HEK293T (cell line): ENCODE data around the gene GABRP.
"Not testable (repeated sequence)": the region's sequence is repeated elsewhere in the genome, so short reads cannot be mapped to it uniquely, and the experiment has no call there.

ENCODE experiments used
- CTCF ChIA-PET: fragments of 350-600 bp; formaldehyde crosslinking; extraction: SDS; loops from one replicate; lab custom pipeline; 2021; ENCODE audit warnings: antibody characterized with exemption, inconsistent platforms; lab: Yijun Ruan, JAX
- POLR2A ChIA-PET: fragments of 350-600 bp; formaldehyde crosslinking; extraction: SDS; loops from one replicate; lab custom pipeline; 2020; ENCODE audit warnings: antibody characterized with exemption, inconsistent platforms; lab: Yijun Ruan, JAX
- DNase-seq: peaks from one replicate; pipeline ENCODE4 v3.0.0; 2012; ENCODE audit warnings: mixed read lengths; ENCODE audit errors: extremely low spot score
- ARNT ChIP-seq: fragments of 450-650 bp; IDR thresholded peaks from 2 replicates; pipeline ENCODE4 v1.6.1; 2017; ENCODE audit warnings: mild to moderate bottlenecking
- BHLHE40 ChIP-seq: fragments of 450-650 bp; IDR thresholded peaks from 2 replicates; pipeline ENCODE4 v1.6.1; 2016; ENCODE audit warnings: mild to moderate bottlenecking, moderate library complexity, borderline replicate concordance
- CTBP1 ChIP-seq: fragments of 450-650 bp; IDR thresholded peaks from 2 replicates; pipeline ENCODE4 v1.6.1; 2016; ENCODE audit warnings: borderline replicate concordance
- ELF4 ChIP-seq: fragments of 450-650 bp; IDR thresholded peaks from 2 replicates; pipeline ENCODE4 v1.6.1; 2017; ENCODE audit warnings: antibody characterized with exemption
- FOXA1 ChIP-seq: fragments of 450-650 bp; IDR thresholded peaks from 2 replicates; pipeline ENCODE4 v1.6.1; 2016; ENCODE audit warnings: mild to moderate bottlenecking
- FOXK2 ChIP-seq: fragments of 450-650 bp; IDR thresholded peaks from 2 replicates; pipeline ENCODE4 v1.6.1; 2016; ENCODE audit warnings: mild to moderate bottlenecking
- FOXM1 ChIP-seq: fragments of 450-650 bp; IDR thresholded peaks from 2 replicates; pipeline ENCODE4 v1.6.1; 2017; ENCODE audit warnings: mild to moderate bottlenecking, borderline replicate concordance
- HDGF ChIP-seq: fragments of 450-650 bp; IDR thresholded peaks from 2 replicates; pipeline ENCODE4 v1.6.1; 2017; ENCODE audit warnings: antibody characterized with exemption, borderline replicate concordance
- L3MBTL2 ChIP-seq: fragments of 450-650 bp; conservative IDR thresholded peaks from 2 replicates; pipeline ENCODE4 v1.6.1; 2016; ENCODE audit warnings: mild to moderate bottlenecking
- LEF1 ChIP-seq: fragments of 450-650 bp; IDR thresholded peaks from 2 replicates; pipeline ENCODE4 v1.6.1; 2017; ENCODE audit warnings: mild to moderate bottlenecking, borderline replicate concordance
- NFRKB ChIP-seq: fragments of 450-650 bp; IDR thresholded peaks from 2 replicates; pipeline ENCODE4 v1.6.1; 2016; ENCODE audit warnings: mild to moderate bottlenecking, moderate library complexity
- SP1 ChIP-seq: fragments of 450-650 bp; IDR thresholded peaks from 2 replicates; pipeline ENCODE4 v1.6.1; 2017
- SUZ12 ChIP-seq: fragments of 450-650 bp; IDR thresholded peaks from 2 replicates; pipeline ENCODE4 v1.6.1; 2016; ENCODE audit warnings: mild to moderate bottlenecking
- TARDBP ChIP-seq: fragments of 450-650 bp; IDR thresholded peaks from 2 replicates; pipeline ENCODE4 v1.6.1; 2016
- ZNF384 ChIP-seq: fragments of 450-650 bp; IDR thresholded peaks from 2 replicates; pipeline ENCODE4 v1.6.1; 2016
- TF ChIP-seq, protein P1 (sequence below): fragments of 450-650 bp; IDR thresholded peaks from 2 replicates; pipeline ENCODE4 v1.6.1; 2016

The GABRP gene

DNA sequence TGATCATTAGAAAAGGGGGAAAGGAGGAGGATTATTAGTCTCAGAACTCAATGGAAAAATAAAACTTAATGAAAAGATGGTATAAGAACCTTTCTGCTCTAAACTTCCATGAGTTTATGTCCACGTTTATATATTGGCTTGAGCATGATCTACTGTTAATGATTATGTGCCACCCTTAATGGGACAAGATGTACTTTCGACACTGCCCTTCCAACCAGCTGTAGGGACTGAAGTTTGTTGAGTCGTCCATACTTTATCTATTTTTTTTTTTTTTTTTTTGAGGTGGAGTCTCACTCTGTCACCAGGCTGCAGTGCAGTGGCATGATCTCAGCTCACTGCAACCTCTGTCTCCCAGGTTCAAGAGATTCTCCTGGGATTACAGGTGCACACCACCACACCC is 25.0 kb upstream of the GABRP start:
- TF ChIP-seq FOXA1, result no peak
- TF ChIP-seq, protein P1, sequence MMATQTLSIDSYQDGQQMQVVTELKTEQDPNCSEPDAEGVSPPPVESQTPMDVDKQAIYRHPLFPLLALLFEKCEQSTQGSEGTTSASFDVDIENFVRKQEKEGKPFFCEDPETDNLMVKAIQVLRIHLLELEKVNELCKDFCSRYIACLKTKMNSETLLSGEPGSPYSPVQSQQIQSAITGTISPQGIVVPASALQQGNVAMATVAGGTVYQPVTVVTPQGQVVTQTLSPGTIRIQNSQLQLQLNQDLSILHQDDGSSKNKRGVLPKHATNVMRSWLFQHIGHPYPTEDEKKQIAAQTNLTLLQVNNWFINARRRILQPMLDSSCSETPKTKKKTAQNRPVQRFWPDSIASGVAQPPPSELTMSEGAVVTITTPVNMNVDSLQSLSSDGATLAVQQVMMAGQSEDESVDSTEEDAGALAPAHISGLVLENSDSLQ, result no peak
- TF ChIP-seq CTBP1, result no peak
- TF ChIP-seq ARNT, result no peak
- no peak for TF ChIP-seq FOXK2
- no peak for TF ChIP-seq L3MBTL2
- TF ChIP-seq FOXM1, result no peak
- POLR2A ChIA-PET, result no interaction called here
- CTCF ChIA-PET, result no interaction called here
- no peak for DNase-seq

DNA sequence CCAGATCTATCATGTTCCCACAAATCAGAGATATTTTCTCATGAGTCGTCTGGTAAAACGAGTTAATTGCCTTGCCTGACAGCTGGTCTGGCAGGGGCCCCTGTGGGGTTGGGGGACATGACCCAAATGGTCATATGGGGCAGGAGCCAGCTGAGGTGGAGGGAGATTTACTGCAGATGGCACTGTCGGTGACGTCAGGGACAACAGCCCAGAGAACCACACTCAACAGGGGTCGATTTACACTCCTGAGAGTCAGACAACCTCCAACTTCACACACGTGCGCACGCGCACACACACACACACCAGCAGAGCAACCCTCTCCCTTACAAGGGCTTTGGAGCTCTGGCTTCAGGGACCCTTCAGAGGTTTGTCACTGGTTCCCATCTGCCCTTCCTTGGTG is 23.4 kb upstream of the GABRP start:
- ChIA-PET POLR2A (no interaction called here), CTCF (no interaction called here)
- TF ChIP-seq BHLHE40 (no peak), TARDBP (no peak), L3MBTL2 (no peak), HDGF (no peak)
- DNase-seq, result no peak

DNA sequence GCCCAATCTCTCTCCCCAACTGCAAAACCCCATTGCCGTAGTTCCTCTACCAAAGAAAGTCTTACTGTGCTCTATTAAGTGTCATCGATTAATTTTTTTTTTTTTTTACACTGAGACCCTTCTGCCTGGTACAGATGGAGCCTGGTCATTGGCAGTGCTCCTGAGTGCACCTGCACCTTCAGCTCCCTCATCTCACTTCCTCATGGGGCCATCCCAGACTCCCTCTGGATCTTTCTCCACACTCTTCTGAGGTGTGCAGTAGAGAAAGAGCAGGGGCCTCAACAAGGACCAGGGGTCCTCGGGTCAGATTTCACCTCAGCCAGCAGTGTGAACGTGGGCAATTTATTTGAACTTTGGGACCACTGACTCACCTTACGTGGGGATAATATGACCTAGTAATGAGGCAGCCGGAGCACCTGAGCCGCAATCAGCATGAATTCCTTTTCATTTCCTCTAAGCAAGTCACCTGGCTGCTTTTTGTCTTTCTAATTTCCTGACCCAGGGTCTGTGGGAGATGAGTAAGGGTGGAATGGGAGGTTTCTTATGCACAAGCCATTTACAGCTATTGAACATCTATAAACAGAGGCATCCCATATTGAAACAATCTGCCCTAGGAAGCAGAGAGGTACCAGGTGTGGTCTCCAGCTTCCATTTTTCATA is 22.3 kb upstream of the GABRP start:
- TF ChIP-seq ELF4 (no peak), NFRKB (no peak), LEF1 (no peak), L3MBTL2 (no peak), TARDBP (no peak), HDGF (no peak), ARNT (no peak), SP1 (no peak), BHLHE40 (no peak), FOXM1 (no peak), ZNF384 (no peak), FOXA1 (no peak), CTBP1 (no peak)
- TF ChIP-seq, protein P1, result no peak
- CTCF ChIA-PET, result no interaction called here
- DNase-seq, result no peak
- POLR2A ChIA-PET, result no interaction called here

DNA sequence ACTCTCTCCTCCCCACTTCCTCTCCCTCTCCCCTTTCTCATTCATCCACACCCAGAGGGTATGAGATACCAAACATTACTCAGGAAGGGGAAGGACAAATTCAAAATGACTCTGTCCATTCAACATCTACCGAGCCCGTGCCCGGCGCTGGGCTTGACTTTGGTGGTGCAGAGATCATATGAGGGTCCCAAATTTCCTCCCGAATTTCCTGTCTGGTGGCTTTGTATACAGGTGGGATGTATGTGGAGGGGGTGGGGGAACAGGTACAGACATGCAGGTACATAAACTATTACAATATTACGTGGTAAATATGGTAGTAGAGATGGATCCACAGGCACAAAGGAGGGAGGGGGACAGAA is 21.8 kb upstream of the GABRP start:
- TF ChIP-seq FOXK2 (no peak), CTBP1 (no peak), LEF1 (no peak), ZNF384 (no peak), FOXA1 (no peak), FOXM1 (no peak), NFRKB (no peak), ELF4 (no peak), L3MBTL2 (no peak), SP1 (no peak), BHLHE40 (no peak), ARNT (no peak), SUZ12 (no peak)
- TF ChIP-seq, protein P1, result no peak
- DNase-seq, result no peak
- ChIA-PET POLR2A (no interaction called here), CTCF (no interaction called here)

DNA sequence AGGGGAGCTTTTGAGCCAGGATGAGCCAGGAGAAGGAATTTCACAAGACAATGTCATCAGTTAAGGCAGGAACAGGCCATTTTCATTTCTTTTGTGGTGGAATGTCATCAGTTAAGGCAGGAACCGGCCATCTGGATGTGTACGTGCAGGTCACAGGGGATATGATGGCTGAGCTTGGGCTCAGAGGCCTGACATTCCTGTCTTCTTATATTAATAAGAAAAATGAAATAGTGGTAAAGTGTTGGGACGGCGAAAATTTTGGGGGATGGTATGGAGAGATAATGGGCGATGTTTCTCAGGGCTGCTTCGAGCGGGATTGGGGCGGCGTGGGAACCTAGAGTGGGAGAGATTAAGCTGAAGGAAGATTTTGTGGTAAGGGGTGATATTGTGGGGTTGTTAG is 21.2 kb upstream of the GABRP start:
- CTCF ChIA-PET, POLR2A ChIA-PET, DNase-seq: not testable (repeated sequence)

DNA sequence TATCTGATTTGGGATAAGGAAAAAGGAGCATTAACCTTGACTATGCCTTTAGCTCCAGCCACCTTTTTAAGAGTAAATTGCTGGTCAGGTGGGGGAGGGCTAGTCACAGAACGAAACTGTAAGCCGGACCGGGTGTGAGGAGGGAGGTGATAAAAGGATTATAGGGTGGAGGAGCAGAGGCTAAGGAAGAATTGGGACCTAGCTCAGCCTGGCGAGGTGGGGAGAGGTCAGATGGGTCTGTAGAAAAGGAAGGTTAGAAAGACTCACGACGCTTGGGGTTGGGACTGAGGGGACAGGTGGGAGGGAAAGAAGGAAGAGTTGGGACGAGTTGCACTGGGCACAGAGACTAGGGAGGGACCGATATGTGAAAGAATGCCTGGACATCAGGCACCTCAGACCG is 17.7 kb upstream of the GABRP start:
- POLR2A ChIA-PET, CTCF ChIA-PET, DNase-seq: not testable (repeated sequence)

DNA sequence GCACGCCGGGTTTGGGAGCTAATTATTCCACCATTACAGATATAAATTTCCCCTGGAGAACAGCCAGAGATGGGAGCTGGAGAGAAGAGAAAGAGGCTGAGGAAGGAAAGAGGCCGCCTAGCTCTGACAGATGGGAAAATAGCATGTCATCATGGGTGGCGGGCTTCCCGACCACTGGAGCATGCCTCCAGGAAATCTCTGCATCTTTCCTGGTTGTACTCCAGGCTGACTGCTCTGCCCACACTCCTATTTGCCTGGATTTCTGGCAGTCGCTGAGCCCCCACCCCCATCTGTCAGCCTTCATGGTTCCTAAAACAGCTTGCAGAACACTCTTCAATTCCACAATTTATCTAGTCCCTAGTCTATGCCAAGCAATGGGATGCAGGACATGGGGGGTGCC is 14.3 kb upstream of the GABRP start:
- CTCF ChIA-PET, result no interaction called here
- DNase-seq, result no peak
- POLR2A ChIA-PET, result no interaction called here
- TF ChIP-seq L3MBTL2, result no peak
- no peak for TF ChIP-seq FOXK2
- TF ChIP-seq FOXM1, result no peak
- TF ChIP-seq NFRKB, result no peak
- TF ChIP-seq, protein P1, result no peak
- no peak for TF ChIP-seq ELF4
- no peak for TF ChIP-seq SP1
- no peak for TF ChIP-seq ARNT
- no peak for TF ChIP-seq SUZ12
- no peak for TF ChIP-seq FOXA1
